Neural cell (in vitro differentiated cells): Measurements from ENCODE around the gene KCTD2.

Experiments
- CTCF ChIP-seq: fragments of 450-650 bp; IDR thresholded peaks from 2 replicates; pipeline ENCODE4 v1.5.1; 2014; ENCODE audit warnings: antibody characterized with exemption, mild to moderate bottlenecking, moderate library complexity; ENCODE audit not compliant: poor library complexity, severe bottlenecking
- EP300 ChIP-seq: fragments of 450-650 bp; conservative IDR thresholded peaks from 2 replicates; pipeline ENCODE4 v1.6.1; 2014; ENCODE audit warnings: antibody characterized with exemption, mild to moderate bottlenecking, moderate library complexity; ENCODE audit not compliant: poor library complexity, severe bottlenecking
- EZH2 ChIP-seq: fragments of 200-600, 300-800 bp; shearing (Covaris generic), sonication (generic); IDR thresholded peaks from 2 replicates; pipeline ENCODE4 v1.6.1; 2014; ENCODE audit warnings: antibody characterized with exemption, low read length, borderline replicate concordance, mild to moderate bottlenecking; ENCODE audit not compliant: insufficient read depth, poor library complexity, severe bottlenecking
- MXI1 ChIP-seq: fragments of 450-650 bp; conservative IDR thresholded peaks from 2 replicates; pipeline ENCODE4 v1.6.1; 2014; ENCODE audit warnings: antibody characterized with exemption, mild to moderate bottlenecking; ENCODE audit not compliant: poor library complexity, severe bottlenecking
- POLR2AphosphoS5 ChIP-seq: IDR thresholded peaks from 2 replicates; pipeline ENCODE4 v1.6.1; 2012
- RAD21 ChIP-seq: fragments of 450-650 bp; conservative IDR thresholded peaks from 2 replicates; pipeline ENCODE4 v1.6.1; 2014; ENCODE audit warnings: antibody characterized with exemption, mild to moderate bottlenecking, moderate library complexity
- SMC3 ChIP-seq: fragments of 450-650 bp; conservative IDR thresholded peaks from 2 replicates; pipeline ENCODE4 v1.6.1; 2014; ENCODE audit warnings: antibody characterized with exemption, mild to moderate bottlenecking, moderate library complexity; ENCODE audit not compliant: poor library complexity
- TAF1 ChIP-seq: IDR thresholded peaks from 2 replicates; pipeline ENCODE4 v1.6.1; 2012; ENCODE audit warnings: low read depth
- TF ChIP-seq, protein P1 (sequence below): IDR thresholded peaks from 2 replicates; pipeline ENCODE4 v1.6.1; 2012; ENCODE audit warnings: borderline replicate concordance

GRCh38 chr17:75067856-75068255, 20.8 kb downstream of the KCTD2 start:
- TF ChIP-seq, protein P1, sequence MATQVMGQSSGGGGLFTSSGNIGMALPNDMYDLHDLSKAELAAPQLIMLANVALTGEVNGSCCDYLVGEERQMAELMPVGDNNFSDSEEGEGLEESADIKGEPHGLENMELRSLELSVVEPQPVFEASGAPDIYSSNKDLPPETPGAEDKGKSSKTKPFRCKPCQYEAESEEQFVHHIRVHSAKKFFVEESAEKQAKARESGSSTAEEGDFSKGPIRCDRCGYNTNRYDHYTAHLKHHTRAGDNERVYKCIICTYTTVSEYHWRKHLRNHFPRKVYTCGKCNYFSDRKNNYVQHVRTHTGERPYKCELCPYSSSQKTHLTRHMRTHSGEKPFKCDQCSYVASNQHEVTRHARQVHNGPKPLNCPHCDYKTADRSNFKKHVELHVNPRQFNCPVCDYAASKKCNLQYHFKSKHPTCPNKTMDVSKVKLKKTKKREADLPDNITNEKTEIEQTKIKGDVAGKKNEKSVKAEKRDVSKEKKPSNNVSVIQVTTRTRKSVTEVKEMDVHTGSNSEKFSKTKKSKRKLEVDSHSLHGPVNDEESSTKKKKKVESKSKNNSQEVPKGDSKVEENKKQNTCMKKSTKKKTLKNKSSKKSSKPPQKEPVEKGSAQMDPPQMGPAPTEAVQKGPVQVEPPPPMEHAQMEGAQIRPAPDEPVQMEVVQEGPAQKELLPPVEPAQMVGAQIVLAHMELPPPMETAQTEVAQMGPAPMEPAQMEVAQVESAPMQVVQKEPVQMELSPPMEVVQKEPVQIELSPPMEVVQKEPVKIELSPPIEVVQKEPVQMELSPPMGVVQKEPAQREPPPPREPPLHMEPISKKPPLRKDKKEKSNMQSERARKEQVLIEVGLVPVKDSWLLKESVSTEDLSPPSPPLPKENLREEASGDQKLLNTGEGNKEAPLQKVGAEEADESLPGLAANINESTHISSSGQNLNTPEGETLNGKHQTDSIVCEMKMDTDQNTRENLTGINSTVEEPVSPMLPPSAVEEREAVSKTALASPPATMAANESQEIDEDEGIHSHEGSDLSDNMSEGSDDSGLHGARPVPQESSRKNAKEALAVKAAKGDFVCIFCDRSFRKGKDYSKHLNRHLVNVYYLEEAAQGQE: no peak
- TF ChIP-seq RAD21 (no peak), EP300 (no peak), CTCF (no peak), EZH2 (no peak), MXI1 (no peak), POLR2AphosphoS5 (no peak), SMC3 (no peak), TAF1 (no peak)
